SW 1271 (cell line): ENCODE data around the gene LRRC8C.

ENCODE experiments used
- DNase-seq, 2 experiments: peaks; one replicate each; lab custom pipeline; 2025; lab: John Stamatoyannopoulos, UW

The LRRC8C gene

DNA sequence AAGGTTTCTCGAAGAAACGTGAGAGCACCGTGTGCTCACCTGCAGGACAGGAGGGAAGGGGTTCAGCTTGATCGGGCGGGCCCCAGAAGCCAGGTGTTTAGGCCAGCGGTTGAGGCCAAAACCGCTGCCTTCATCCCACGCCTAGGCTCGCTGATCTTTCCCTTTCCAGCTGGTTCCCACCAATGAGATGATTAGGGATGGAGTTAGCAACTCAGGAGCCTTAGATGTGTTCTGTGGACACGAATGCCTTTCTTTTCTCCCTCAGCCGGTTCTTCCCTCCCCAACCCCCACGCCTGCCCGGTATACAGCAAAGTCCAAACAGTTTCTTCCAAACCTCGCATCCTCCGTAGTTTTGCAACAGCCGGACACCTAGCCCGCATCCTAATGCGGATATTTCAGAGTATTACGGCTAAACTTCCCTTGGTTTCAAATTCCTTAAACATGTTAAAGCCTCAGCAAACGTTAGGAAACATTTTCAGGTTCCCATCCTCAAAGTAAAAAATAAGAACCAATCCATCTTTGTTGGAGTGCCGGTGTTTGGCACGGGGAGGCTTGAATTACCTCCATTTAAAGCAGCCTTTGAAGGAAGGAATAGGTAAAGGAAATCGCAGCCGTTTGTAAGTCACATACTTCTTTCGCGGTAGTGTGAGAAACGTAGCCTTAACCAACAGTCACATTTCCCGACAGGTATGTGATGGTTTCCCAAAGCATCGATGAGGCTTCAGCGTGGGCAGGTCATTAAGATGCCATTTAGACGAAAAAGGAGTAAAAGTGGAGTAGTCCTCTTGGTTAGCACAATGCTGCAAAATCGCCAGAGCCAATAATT is 1.1 kb downstream of the LRRC8C start:
- peak in 1 of 2 experiments; percentile 15 for DNase-seq

DNA sequence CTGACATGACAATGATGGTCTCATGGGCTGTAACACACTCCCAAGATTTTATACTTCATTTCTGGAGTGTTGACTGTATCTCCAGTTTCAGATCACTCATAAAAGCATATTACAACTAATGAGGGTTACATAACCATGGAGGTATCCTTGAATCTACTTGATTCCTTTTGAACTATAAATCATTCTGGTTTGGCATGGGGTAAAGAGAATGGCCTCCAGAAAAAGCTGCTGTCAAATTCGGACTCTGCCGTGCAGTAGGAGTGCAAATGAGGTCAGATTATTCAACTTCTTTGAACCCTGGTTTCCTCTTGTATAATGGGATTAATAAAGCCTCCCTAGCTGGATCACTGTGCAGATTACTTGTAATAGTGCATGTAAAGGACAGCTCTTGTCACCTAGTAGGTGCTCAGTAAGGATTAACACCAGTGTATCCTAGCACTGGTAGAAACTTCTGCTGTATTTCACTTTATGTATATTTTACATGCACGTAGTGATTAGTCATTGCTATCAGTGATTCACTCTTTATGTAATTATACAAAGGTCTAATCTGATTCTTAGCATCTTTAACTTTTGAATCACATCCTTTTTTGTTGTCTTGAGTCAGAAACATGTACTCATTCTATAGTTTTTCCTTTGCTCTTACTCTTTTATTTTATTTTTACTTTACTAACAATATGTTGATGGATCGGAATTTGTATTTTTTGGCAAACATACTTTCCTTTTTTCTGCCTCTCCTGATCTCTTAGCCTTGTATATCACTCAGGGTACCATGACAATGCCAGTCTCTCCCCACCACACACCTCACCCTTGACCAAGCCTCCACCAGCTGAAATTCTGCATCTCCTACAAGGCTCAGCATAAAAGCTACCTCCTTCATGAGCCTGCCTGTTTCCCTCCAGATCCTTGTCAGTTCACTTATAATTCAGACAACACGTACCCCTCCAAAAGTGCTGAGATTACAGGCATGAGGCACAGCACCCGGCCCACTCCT is 3.2 kb downstream of the LRRC8C start:
- DNase-seq = peak; percentile 30 to 69

DNA sequence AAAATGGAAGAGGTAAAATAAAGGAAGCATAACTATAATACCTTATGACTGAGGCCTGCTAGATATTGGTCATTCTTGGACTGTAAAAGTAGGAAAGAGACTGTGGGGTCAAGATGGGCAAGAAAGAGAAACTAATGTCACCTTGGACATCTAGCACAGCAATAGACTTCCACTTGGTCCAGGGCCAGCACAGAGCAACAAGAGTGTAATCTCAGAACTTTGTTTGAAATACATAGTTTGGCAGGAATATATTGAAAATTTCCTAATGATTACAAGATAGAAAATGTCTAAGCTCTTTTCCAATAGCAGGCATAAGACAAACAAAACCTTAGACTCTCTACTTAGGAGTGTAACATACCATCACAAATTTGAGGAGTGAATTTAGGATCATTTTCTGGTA is 4.6 kb downstream of the LRRC8C start:
- no peak for DNase-seq

DNA sequence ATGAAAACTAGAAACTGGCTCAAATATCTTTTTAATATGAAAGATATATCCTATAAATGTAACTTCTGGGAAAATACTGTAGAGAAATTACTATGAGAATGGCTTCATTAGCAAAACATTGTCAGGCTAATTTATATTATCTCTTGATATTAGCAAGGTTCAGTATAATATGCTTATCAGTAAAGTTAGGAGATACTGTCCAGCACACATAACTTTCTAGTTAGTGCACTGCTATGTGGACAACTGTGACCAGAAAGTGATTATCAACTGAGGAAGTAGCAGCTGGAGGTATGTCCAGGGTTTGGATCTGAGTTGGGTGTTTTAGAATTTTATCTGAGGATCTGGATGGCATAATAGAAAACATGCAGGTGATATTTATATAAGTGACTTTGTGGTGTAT is 7.5 kb downstream of the LRRC8C start:
- no peak for DNase-seq

DNA sequence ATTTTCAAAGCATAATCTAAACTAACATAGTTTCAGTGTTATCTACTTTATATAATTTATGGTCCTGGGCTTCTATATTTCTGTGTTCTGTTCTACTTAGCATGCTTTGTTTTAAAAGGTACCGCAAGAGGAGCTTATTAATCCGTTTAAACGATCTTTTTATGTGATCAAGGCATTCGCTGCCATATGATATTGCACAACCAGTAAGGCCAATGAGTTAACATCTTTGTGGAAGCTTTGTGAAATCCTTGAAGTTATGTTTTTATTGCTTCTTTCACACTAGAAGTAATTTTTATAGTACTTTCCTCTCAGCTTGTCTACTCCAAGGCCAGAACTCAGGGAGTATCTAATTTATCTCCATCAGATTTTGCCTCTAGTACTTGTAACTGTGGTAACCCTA is 8.9 kb downstream of the LRRC8C start:
- DNase-seq = no peak

DNA sequence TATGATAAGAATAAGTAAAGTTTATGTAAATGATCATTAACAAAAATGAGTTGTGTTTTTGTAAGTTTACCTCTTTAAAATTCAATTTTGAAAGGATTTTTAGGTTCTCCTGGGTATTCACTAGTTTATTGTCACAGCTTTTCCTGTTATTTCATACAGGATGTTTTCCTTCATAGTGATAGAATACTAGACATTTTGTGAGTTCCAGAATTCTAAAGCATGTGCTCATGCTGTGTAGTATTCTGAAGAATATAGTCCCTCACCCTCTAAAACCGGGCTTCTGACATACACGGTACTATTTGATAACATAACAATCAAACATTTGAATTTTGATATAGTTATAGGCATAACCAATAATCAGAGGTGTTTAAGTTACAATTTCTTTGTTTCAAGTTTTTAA is 10.7 kb downstream of the LRRC8C start:
- no peak for DNase-seq

DNA sequence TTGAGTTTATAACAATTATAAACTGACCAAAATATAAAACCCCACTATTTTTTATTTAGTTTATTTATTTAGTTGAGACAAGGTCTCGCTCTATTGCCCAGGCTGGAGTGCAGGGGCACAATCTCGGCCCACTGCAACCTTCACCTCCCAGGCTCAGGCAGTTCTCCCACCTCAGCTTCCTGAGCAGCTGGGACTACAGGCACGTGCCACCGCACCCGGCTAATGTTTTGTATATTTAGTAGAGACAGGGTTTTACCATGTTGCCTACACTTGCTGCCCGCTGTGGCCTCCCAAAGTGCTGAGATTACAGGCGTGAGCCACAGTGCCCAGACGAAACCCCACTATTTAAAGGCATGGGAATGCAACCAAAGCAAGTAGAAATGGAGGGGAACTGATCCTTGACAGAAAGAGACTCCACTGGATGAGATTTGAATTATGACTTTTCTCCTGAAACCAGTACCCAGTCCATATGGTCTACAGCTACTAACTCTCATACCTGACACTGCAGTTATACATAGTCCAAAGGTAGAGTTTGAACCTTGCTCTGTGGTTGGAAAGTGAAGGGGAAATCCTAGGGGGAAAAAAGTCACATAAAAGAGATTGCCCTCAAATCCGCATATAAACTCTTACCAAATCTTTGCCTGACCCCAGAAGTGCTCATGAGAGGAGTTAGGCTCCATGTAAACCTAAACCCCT is 11.3 kb downstream of the LRRC8C start:
- no peak for DNase-seq

DNA sequence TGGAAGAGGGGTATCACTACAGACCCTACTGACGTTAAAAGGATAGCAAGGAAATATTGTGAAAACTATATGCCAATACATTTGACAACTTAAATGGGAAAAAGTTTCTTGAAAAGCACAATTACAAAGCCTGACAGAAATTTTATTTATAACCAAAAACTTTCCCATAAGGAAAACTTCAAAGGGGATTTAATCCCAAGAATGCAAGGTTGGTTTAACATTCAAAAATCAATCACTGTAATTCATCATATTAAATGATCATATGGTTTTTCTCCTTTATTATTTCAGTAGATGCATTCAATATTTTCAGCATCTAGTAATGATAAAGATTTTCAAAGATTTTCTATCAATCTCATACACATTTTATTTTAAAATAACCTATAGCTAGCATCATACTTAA is 13.3 kb downstream of the LRRC8C start:
- DNase-seq = no peak

DNA sequence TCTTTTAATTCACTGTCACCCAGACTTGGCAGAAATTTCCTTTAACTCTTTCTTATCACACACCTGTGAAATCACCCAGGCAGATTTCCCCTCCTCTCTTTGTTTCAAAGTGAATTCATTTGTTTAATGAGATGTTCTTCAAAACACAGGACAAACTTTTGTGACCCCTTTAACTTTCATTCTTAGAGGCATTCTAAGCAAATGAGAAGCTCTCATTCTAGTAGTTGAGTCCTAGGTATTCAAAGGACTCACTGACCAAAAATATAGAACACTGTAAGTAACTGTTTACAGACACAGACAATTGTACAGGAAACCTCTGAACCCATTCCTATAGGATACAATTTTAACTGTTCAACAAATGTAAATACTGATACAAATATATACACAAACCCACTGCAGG is 16.9 kb downstream of the LRRC8C start:
- DNase-seq = no peak

DNA sequence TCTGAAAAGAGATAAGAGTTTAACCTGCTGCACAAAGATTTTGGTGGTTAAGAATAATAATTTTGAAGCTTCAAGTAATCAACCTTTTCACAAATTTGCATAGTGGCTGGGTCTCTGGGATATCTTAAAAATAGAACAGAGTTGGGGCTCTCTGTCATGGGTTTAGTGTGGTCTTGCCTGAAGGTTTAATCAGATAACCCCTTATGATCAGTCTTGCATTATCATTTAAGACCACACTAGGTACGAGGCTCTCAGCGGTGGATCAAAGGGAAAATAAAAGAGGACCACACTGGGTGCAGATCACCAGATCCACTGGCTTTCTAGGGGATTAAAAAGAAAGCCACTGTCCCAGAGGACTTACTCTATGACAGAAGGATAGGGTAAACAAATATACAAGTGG is 19.5 kb downstream of the LRRC8C start:
- DNase-seq = no peak

DNA sequence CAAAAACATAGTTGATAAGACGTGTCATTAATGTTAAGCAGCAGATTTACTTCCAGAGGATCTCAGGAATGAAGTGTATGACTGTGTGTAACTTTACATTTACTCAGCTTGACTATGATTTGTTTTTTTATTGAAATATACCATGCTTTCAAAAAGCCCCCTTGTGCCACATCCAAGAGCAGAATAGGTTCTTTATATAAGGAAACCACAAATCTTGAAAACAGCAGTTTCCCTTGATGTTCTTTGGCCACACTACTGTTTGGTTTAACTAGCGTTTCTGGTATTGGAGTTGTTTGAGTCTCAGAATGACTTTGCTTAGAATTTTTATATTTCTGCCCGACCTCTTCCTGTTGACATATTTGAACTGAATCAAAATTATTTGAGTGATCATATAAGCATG is 25.0 kb downstream of the LRRC8C start:
- no peak for DNase-seq

DNA sequence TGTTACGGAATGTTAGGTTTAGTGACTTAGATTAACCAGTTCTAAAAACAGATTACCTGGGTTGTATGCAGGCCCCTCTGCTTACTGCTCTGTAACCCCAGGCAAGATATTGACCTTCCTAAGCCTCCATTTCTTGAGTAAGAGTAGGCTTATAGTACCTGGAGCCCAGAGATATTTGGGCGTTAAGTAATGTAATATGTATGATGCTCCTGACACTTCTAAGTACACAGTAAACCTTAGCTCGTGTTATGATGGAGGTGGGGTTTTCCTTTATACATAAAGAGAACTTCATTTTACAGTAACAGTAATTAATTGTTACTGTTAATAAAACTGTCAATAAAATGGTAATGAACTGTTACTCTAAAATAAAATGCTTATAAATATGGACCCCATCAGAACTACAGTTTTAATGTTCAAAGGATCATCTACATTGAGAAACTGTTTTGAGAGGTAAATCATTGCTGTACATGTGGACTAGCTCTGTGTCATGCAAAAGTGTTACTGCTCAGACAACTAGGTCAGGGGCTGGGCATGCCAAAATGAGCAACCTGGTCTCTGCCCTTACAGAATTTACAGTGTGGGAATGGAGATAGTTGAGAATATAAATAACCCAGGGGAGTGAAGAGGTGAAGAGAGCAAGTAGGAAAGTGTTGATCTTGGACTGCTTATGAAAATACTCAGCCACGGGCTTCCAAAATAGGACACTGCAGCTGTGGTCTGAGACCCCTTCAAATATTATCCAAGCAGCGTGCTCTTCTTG is 26.6 kb downstream of the LRRC8C start:
- no peak for DNase-seq

DNA sequence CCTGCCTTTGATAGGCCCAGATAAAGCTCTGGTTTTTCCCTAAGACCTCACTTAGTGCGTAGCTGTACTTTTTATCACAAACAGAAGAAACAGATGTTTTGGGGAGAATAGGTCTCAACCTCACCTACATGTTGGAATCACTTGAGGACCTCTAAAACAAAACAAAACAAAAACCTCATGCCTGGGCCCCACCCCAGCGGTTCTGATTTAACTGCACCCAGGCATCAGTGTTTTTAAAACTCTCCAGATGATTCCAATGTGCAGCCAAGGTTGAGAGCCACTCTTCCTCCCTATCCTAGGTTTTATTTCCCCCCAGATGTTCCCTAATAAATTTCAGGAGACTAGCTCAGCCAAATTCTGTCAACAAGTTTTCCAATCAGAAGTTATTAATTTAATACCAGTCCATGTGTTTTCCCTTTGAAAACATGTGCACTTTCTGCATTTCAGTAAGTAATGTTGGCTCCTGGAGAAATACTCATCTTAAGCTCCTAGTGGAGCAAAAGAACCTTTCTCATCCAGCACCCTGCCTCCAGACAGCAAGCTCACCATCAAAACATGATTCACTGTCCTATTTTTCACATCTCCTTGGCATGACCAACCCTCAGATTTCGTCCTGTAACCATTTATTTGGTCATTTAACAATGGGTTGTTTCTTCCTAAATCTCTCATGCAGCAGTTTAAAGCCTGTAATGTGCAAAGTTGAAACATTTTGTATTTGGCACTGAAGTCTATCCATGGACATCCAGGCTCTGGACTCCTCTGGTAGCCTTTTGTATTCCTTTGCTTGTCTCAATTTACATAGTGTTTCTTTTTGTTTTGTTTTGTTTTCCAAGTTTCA is 27.5 kb downstream of the LRRC8C start:
- no peak for DNase-seq

DNA sequence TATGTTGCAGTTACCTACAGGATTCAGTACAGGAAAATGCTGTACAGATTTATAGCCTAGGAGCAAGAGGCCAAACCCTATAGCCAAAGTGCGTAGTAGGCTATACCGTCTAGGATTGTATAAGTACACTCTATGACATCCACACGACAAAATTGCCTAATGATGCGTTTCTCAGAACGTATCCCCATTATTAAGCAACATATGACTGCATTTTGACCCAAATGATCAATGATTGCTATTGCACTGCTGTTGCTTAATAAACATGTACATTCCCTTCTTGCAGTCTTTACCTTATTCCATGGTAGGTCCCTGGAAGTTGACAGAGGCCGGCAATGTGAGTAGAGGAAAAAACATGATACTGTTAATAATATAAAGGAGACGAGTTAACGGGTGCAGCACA is 33.0 kb downstream of the LRRC8C start:
- no peak for DNase-seq

DNA sequence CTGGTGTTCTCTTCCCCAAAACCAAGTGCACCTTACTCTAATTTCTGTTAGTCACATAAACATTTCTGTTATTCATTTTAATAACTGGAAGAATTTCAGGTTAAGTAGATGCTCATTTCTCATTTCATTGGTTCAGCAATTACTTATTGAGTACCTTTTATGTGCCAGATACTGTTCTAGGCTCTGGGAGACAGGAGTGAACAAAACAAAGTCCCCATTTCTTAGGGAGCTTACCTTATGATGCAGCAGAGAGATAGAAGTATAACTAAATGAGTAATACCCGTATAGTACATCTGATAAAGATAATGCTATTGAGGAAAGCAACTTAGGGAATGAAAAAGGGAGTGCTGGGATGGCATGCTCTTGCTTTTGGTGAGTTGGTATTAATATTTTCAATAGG is 33.7 kb downstream of the LRRC8C start:
- DNase-seq = no peak

DNA sequence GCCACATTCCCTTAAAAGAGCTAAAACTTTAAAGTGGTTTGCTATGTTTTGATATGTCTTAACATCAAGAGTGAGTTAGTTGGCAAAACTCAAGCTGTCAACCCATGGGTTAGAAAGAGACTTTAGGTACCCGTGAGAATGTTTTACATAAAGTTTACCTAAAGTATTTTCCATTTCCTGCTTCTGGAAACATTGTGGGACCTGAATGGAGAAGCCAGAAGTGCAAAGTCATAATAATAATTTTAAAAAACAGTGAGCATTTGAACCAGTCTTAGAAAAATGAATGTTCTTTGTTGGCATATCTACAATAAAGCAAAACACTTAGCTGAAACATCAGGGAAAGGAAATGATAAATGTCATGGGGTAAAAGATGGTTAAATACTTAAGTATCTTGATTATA is 34.8 kb downstream of the LRRC8C start:
- no peak for DNase-seq

DNA sequence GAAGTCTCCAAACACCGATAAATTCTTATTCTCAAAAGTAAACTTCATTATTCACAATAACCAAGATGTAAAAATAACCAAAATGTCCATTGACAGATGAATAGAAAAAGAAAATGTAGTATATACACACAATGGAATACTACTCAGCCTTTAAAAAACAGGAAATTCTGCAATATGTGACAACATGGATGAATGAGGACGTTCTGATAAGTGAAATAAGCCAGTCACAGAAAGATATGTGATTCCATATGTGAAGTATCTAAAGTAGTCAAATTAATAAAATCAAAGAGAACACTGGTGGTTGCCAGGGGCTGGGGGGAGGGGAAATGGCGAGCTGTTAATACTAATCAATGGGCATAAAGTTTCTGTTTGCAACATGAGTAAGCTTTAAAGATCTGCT is 36.0 kb downstream of the LRRC8C start:
- DNase-seq = no peak

DNA sequence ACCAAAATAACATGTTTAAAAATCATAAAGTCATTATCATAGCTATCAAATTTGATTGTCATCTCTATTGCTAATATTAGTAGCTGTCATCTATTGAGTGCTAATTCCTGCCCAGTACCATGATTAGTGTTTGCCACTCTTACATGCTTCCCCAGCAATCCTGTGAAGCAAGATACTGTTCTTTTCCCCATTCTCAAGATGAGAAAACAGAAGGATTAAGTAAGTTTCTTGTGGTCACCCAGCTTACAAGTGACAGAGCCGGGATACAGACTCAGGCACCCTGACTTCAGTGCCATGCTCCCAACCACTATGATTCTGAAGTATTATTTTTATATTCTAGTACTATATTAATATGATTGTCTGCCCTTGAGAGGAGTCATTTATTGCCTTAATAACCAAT is 36.5 kb downstream of the LRRC8C start:
- no peak for DNase-seq

DNA sequence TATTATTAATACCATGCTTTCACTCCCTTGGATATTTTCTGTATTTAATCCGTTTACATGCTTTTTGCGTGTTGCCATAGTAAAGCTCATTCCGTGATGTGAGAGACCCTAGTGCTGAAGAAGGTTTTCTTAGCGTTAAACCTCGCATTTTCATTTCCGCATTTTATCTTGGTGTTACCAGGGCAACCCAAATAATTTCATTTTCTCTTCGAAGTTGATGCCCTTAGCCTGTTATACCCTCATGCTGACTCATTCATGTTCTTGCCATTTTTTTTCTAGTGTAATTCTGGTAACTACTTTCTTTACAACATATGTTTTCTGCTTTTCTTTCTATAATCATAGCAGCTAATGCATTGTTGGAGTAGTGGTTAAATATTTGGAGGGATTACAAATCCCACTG is 37.2 kb downstream of the LRRC8C start:
- DNase-seq = no peak

DNA sequence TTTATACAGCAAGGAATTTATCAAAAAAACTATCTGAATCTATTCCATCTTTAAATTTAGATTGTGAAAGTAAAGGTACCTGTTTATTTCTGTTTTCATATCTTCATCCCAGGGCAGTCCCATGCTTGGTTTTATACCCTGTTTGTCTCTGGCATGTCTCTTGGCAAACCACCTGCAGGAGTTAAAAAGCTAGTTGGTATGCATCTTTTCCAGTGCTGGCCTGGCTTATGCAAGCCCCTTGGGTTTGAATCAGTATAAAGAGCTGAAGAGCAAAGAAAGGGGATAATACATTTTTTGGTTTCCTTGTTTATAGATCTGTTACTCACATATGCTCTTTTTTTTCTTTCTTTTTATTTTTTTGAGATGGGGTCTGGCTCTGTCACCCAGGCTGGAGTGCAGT is 37.8 kb downstream of the LRRC8C start:
- no peak for DNase-seq
